ENCODE data around the gene CRX.

DNA sequence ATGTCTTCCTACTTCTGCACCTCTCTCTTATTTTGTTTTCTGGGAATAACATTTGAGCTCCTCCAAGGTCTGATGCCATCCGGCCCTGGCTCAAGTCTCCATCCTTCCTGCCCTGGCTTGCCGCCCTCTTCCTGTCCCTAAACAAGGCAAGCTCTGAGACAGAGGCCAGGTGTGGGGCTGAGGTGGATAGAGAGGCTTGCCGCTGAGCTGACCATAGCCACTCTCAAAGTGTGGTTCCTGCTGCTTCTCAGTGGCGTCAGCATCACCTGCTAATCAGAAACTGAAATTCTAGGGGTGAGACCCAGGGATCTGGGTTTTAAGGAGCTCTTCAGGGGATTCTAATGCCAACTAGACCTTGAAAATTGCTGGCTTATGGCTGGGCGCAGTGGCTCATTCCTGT, 31.3 kb downstream of the CRX start:
- TF ChIP-seq POLR2A (IDR thresholded peaks at IDR 0.05) (no peak), EP300 (IDR thresholded peaks at IDR 0.05) (no peak)
- TF ChIP-seq, protein P1, sequence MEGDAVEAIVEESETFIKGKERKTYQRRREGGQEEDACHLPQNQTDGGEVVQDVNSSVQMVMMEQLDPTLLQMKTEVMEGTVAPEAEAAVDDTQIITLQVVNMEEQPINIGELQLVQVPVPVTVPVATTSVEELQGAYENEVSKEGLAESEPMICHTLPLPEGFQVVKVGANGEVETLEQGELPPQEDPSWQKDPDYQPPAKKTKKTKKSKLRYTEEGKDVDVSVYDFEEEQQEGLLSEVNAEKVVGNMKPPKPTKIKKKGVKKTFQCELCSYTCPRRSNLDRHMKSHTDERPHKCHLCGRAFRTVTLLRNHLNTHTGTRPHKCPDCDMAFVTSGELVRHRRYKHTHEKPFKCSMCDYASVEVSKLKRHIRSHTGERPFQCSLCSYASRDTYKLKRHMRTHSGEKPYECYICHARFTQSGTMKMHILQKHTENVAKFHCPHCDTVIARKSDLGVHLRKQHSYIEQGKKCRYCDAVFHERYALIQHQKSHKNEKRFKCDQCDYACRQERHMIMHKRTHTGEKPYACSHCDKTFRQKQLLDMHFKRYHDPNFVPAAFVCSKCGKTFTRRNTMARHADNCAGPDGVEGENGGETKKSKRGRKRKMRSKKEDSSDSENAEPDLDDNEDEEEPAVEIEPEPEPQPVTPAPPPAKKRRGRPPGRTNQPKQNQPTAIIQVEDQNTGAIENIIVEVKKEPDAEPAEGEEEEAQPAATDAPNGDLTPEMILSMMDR (IDR thresholded peaks at IDR 0.05), result no peak

Measured in ovary (tissue), 3 donors.